ENCODE data around the gene MYB. TPM values are rescaled to one million over a fixed set of nuclear protein-coding genes. Genes with fewer than 3 reads are reported as not detected.

MYB gene
- total RNA-seq, 6 experiments from 2014 or later: 0.11 to 0.51 (median 0.33) TPM; not detected in 1

- no peak for ATAC-seq
These were observed 7.1 kb upstream of the MYB start for GRCh38 chr6:135173989-135174484.

GRCh38 chr6:135176058-135176457, 5.0 kb upstream of the MYB start:
- no peaks in the 10 kb centered on the region for H3K27me3 ChIP-seq
- H3K36me3 ChIP-seq: no peaks in the 10 kb centered on the region
- no peak for TF ChIP-seq CTCF (IDR thresholded peaks at IDR 0.05)
- ATAC-seq (no peak), DNase-seq (no peak)
- intact Hi-C loops (cut with DNase I): no loop called here
- H3K9me3 ChIP-seq: no peaks in the 10 kb centered on the region
- no peak overlapping the region for H3K4me3 ChIP-seq
- H3K27ac ChIP-seq: no peak overlapping the region
- H3K4me1 ChIP-seq: no peaks in the 10 kb centered on the region

More at GRCh38 chr6:135173989-135174484, 7.1 kb upstream of the MYB start:
- intact Hi-C loops (cut with DNase I): no loop called here
- Histone ChIP-seq H3K4me1 (no peaks in the 10 kb centered on the region), H3K27me3 (no peaks in the 10 kb centered on the region), H3K4me3 (no peak overlapping the region), H3K27ac (no peak overlapping the region), H3K36me3 (no peaks in the 10 kb centered on the region), H3K9me3 (no peaks in the 10 kb centered on the region)
- DNase-seq: no peak
- TF ChIP-seq POLR2A (IDR thresholded peaks at IDR 0.05): no peak
- TF ChIP-seq CTCF (IDR thresholded peaks at IDR 0.05): no peak

- intact Hi-C loops (cut with DNase I): no loop called here
- no peak for DNase-seq
- Histone ChIP-seq H3K4me1 (peaks cover 0 to 1% (median 0%) of the 10 kb centered on the region in 4 donors), H3K27me3 (no peaks in the 10 kb centered on the region), H3K4me3 (no peak overlapping the region), H3K36me3 (no peaks in the 10 kb centered on the region), H3K27ac (no peak overlapping the region), H3K9me3 (no peaks in the 10 kb centered on the region)
- TF ChIP-seq POLR2A (IDR thresholded peaks at IDR 0.05) (no peak), CTCF (IDR thresholded peaks at IDR 0.05) (no peak)
- 73% methylated on average over 6 of the region's 6 CpGs for WGBS (ENCODE audit: insufficient coverage, low coverage, low lambda C conversion rate, missing lambda C conversion rate)
- ATAC-seq: no peak
These were observed 4.6 kb upstream of the MYB start for GRCh38 chr6:135176464-135176863.

GRCh38 chr6:135179372-135179771, 1.7 kb upstream of the MYB start:
- no peaks in the 10 kb centered on the region for H3K36me3 ChIP-seq
- H3K27ac ChIP-seq: no peak overlapping the region
- no peaks in the 10 kb centered on the region for H3K9me3 ChIP-seq
- H3K27me3 ChIP-seq: no peaks in the 10 kb centered on the region
- ATAC-seq: no peak
- TF ChIP-seq POLR2A (IDR thresholded peaks at IDR 0.05): no peak
- TF ChIP-seq CTCF (IDR thresholded peaks at IDR 0.05): no peak
- intact Hi-C loops (cut with DNase I): no loop called here
- no peak overlapping the region for H3K4me3 ChIP-seq
- DNase-seq: no peak
- 52% methylated on average over 2 of the region's 2 CpGs for WGBS (ENCODE audit: insufficient coverage, low coverage, low lambda C conversion rate, missing lambda C conversion rate)
- peaks cover 0 to 20% (median 3%) of the 10 kb centered on the region in 4 donors for H3K4me1 ChIP-seq

- Histone ChIP-seq H3K27ac (no peak overlapping the region), H3K4me3 (peak overlapping the region; percentile 47 to 63 (median 50)), H3K4me1 (peaks cover 0 to 20% (median 3%) of the 10 kb centered on the region in 4 donors), H3K9me3 (no peaks in the 10 kb centered on the region), H3K27me3 (no peaks in the 10 kb centered on the region), H3K36me3 (no peaks in the 10 kb centered on the region)
- TF ChIP-seq CTCF (IDR thresholded peaks at IDR 0.05): no peak
- TF ChIP-seq POLR2A (IDR thresholded peaks at IDR 0.05): no peak
- DNase-seq (no peak), ATAC-seq (no peak)
- 16% methylated on average over 13 of the region's 16 CpGs for WGBS (ENCODE audit: insufficient coverage, low coverage, low lambda C conversion rate, missing lambda C conversion rate)
- intact Hi-C loops (cut with DNase I): no loop called here
These were observed 1.1 kb upstream of the MYB start for GRCh38 chr6:135179920-135180541.
